AG08395 (cell line): ENCODE measurements around the gene UCHL1.
"Not testable (repeated sequence)": the region's sequence is repeated elsewhere in the genome, so short reads cannot be mapped to it uniquely, and the experiment has no call there.

Source experiments
- DNase-seq: peaks from one replicate; pipeline ENCODE4 v3.0.0; 2012; ENCODE audit warnings: mixed read lengths, low spot score

The UCHL1 gene

DNA sequence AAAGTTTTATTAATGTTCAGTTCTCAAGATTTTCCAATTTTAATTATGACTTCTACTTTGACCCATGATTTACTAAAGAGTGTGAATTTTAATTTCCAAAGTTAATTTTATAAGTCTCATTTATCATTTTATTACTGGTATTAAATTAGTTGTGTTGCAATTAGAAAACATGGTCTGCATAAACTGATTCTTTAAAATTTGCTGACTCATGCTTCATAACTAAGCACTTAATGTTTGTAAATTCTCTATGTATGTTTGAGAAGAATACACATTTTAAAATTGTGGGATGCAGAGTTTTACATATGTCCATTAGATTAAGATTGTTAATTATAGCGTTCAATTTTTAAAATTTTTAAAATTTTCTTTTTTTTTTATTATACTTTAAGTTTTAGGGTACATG, 20.2 kb upstream of the UCHL1 start:
- DNase-seq = no peak

- DNase-seq = no peak
Observed at GRCh38 chr4:41241919-41242318, 14.8 kb upstream of the UCHL1 start.

DNA sequence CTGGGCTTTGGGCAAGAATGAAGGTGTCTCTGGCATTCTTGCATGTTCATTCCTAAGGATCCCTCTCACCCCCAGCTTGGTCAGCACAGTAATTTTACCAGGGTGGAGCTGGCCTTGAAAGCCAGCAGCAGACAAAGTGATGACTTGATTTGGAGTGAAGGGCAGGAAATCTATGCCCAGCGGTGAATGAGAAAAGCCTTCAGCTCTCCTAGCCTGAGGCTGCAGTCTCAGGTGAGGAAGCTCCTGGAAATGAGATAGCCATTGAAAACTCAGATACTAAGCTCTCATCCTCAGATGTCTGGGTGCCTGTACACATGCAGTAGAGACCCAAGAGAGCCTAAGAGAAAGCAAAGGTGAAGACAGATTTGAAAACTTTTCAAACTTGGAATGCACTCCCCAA, 10.7 kb upstream of the UCHL1 start:
- DNase-seq = no peak

DNA sequence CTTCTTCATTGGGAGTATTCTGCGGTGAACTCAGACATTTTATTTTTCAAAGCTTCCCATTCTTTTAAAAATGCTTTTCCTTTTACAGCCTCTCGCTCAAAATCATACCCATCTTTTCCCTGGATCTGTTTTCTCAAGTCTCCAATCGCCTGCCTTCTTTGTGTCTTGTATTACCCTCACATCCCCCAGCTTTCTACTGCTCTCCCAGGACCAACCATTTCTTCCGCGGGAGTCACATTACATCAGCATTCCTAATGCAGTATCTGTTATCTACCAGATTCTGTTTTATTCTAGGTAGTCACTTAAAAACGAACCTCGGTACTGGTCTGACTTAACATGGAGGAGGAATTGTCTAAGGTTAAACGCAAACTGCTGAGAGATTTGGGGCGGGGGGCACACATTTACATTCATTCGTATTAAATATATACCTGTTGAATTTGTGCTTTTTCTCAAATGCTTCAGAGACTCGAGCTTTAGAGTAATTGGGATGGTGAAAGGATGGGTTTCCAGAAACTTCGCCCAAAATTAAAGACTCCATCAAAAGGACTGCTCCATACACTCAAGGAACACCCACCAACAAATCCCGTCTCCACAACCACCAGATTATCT, 493 bp upstream of the UCHL1 start:
- no peak for DNase-seq

DNA sequence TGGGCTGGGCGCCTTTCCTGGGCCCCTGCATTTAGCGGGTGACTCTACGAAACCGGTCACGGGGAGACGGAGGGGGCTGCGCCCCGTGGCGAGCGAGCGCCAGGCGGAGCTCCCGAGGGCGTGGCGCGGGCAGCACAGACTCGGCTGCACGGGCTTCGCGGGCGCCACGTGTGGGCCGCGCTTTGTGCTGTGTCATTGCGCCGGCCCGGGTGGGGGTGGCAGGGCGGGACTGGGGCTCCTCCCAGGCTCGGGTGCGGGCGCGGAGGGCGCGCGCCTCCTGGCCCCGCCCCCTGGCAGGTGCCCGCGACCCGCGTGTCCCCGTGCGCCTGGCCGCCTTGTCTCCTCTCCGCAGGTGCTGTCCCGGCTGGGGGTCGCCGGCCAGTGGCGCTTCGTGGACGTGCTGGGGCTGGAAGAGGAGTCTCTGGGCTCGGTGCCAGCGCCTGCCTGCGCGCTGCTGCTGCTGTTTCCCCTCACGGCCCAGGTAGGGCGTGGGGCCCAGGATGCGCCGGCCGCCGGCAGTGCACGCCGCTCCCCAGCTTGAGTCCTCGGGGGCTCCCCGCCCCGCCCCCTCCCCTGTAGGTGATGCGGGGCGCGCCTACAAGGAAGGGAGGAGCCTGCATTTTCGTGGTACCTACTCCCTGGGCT, 651 bp downstream of the UCHL1 start:
- DNase-seq = peak; percentile 31

GRCh38 chr4:41257906-41258305, 1.2 kb downstream of the UCHL1 start:
- DNase-seq = no peak

DNA sequence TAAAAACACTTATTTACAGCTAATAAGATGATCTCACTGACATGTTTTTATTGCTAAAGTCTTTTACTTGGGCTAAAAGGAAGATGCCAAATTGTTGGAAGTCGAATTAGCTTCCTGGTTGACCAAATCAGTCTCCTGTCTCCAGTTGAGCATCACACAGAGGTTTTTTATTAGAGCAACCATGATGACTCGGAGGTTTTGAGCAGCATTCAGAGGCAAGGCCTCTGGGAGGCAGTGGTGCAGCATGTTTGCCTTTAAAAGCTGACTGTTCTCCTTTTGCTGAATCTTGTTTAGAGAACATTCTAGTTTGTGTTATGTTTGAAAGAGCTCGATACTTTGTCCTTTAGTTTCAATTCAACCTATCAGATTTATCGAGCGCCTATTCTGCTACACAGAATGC, 2.1 kb downstream of the UCHL1 start:
- DNase-seq = peak; percentile 69

DNA sequence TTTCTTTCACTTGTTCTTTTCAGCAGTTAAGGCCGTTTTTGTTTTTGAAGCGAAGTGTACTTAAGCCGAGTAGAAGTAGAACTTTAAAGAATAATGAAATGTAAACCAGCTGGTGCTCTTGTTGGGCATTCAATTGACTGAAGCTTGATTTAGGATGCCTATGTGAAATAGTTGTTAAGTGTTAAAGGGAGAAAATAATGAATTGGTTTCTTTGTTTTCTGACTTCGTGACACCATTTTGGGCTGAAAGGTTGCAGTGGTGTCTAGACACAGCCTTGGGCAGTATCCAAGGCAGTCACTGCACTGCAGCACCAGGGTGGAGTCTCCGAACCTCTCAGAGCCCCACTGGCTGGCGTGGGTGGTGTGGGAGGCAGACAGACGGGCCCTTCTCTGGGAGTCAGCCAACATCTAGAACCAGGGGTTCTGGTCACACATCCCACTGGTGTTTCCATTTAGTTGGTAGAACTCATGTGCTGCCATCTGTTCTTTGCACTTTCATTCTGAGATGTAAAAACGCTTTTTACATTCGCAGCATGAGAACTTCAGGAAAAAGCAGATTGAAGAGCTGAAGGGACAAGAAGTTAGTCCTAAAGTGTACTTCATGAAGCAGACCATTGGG, 3.5 kb downstream of the UCHL1 start:
- DNase-seq = no peak

GRCh38 chr4:41262198-41262597, 5.5 kb downstream of the UCHL1 start:
- DNase-seq = no peak

GRCh38 chr4:41264212-41264611, 7.5 kb downstream of the UCHL1 start:
- no peak for DNase-seq

DNA sequence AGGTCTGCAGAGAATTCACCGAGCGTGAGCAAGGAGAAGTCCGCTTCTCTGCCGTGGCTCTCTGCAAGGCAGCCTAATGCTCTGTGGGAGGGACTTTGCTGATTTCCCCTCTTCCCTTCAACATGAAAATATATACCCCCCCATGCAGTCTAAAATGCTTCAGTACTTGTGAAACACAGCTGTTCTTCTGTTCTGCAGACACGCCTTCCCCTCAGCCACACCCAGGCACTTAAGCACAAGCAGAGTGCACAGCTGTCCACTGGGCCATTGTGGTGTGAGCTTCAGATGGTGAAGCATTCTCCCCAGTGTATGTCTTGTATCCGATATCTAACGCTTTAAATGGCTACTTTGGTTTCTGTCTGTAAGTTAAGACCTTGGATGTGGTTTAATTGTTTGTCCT, 11.3 kb downstream of the UCHL1 start:
- no peak for DNase-seq

- DNase-seq = no peak
Observed at GRCh38 chr4:41268721-41269517, 12.2 kb downstream of the UCHL1 start.

GRCh38 chr4:41269682-41270081, 13.0 kb downstream of the UCHL1 start:
- no peak for DNase-seq

- not testable (repeated sequence) for DNase-seq
Observed at GRCh38 chr4:41275931-41276330, 19.2 kb downstream of the UCHL1 start.

DNA sequence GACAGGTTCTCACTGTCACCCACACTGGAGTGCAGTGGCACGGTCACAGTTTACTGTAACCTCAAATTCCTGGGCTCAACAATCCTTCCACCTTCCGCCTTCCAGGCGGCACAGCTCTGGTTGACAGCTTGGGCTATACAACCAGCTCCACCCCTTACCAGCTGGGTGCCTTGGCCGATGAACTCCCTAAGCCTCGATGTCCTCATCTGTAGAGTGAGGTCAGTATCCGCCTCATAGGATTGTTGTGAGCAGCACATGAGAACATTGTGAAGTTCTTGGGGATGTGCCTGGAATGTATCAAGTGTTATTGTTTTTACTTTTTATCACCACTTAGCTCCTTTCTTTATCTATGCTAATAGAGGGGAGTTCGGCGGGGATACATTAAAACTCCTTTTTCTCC, 23.3 kb downstream of the UCHL1 start:
- DNase-seq = no peak

- DNase-seq = peak; percentile 90
Observed at GRCh38 chr4:41281038-41281634, 24.4 kb downstream of the UCHL1 start.

DNA sequence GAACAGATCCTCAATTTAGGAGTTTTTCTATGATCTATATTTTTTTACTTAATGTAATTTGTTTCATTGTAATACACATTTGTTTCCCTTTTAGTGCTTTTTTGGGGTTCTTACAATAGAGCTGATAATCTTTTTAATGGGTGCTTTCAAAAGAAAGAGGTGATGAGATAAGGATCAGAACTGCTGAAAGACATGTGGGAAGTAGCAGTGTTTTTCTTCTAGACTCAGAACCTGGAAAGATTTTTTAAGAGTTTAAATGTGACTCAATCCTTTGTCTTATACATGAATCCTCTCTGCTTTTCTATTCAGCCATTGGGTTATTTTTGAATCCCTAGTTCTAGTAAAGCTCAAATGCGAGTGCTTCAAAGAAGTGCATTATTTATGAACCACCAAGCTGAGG, 25.6 kb downstream of the UCHL1 start:
- DNase-seq = no peak

GRCh38 chr4:41285202-41285863, 28.6 kb downstream of the UCHL1 start:
- no peak for DNase-seq

DNA sequence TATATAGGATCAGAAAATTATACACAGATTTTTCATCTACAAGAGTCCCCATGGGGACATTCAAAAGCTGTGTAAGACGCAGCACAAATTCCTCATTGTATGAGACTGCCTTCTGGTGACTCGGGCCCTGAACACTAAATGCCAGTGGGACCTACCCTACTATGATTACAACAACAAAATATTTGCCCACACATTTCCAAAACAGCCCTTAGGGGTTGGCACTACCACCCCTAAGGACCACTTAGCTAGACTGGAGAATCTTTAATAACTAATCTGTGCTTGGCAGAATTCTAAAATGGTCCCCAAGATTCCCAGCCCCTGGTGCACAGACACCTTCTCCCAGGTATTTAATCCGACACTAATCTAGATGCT, 29.1 kb downstream of the UCHL1 start:
- DNase-seq = no peak

DNA sequence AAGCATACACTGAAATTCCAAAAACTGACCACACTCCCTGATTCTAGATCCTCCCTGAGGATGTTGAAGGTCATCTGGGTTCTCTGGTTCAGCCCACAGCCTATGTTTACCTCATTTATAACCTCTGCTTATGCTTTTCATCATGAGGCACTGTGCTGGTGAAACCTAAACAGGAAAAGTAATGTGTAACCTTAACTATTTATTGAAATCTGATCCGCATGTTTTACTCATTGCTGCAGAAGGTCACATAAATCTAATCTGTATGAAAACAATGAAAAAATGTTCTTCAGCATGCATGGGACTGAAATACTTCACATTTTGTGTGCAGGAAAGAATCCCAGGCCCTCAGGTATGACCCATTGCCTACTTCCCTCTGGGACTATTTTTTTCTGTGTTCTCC, 30.3 kb downstream of the UCHL1 start:
- no peak for DNase-seq

GRCh38 chr4:41287852-41288251, 31.1 kb downstream of the UCHL1 start:
- DNase-seq = no peak

GRCh38 chr4:41288254-41288653, 31.5 kb downstream of the UCHL1 start:
- no peak for DNase-seq
